Right hindlimb (tissue), 1 donor: ENCODE data around the gene EPHB2.

Source experiments
- DNase-seq: peaks from one replicate; pipeline ENCODE4 v3.0.0-alpha.2; 2018

The EPHB2 gene

GRCh38 chr1:22864886-22865285, 154.2 kb downstream of the EPHB2 start:
- DNase-seq: no peak

- DNase-seq: no peak
Measured at GRCh38 chr1:22865736-22866135, 155.1 kb downstream of the EPHB2 start.

- DNase-seq: no peak
Measured at GRCh38 chr1:22866868-22867267, 156.2 kb downstream of the EPHB2 start.

GRCh38 chr1:22868331-22868730, 157.7 kb downstream of the EPHB2 start:
- no peak for DNase-seq

- DNase-seq: no peak
Measured at GRCh38 chr1:22869325-22869724, 158.7 kb downstream of the EPHB2 start.

GRCh38 chr1:22870201-22870871, 159.7 kb downstream of the EPHB2 start:
- peak; percentile 67 for DNase-seq

- DNase-seq: no peak
Measured at GRCh38 chr1:22872981-22873664, 162.5 kb downstream of the EPHB2 start.

- no peak for DNase-seq
Measured at GRCh38 chr1:22874785-22875184, 164.1 kb downstream of the EPHB2 start.

GRCh38 chr1:22875241-22875640, 164.6 kb downstream of the EPHB2 start:
- DNase-seq: peak; percentile 48

- DNase-seq: no peak
Measured at GRCh38 chr1:22875841-22876240, 165.2 kb downstream of the EPHB2 start.

- peak; percentile 73 for DNase-seq
Measured at GRCh38 chr1:22876359-22877111, 165.9 kb downstream of the EPHB2 start.

GRCh38 chr1:22877112-22877915, 166.7 kb downstream of the EPHB2 start:
- no peak for DNase-seq

GRCh38 chr1:22877980-22878379, 167.3 kb downstream of the EPHB2 start:
- no peak for DNase-seq

- no peak for DNase-seq
Measured at GRCh38 chr1:22878626-22879025, 168.0 kb downstream of the EPHB2 start.

GRCh38 chr1:22879445-22879844, 168.8 kb downstream of the EPHB2 start:
- DNase-seq: no peak

- DNase-seq: no peak
Measured at GRCh38 chr1:22880174-22880601, 169.5 kb downstream of the EPHB2 start.

GRCh38 chr1:22883406-22883805, 172.8 kb downstream of the EPHB2 start:
- no peak for DNase-seq

- no peak for DNase-seq
Measured at GRCh38 chr1:22884806-22885530, 174.3 kb downstream of the EPHB2 start.

GRCh38 chr1:22886211-22886610, 175.6 kb downstream of the EPHB2 start:
- DNase-seq: no peak

GRCh38 chr1:22887491-22887890, 176.9 kb downstream of the EPHB2 start:
- DNase-seq: no peak

- DNase-seq: no peak
Measured at GRCh38 chr1:22888320-22889075, 177.9 kb downstream of the EPHB2 start.
